ENCODE measurements around the gene METTL24. TPM values are rescaled to one million over a fixed set of nuclear protein-coding genes. Genes with fewer than 3 reads are reported as not detected.

Gene METTL24
- total RNA-seq, 1 experiment from 2014 or later: 0.61 TPM

DNA sequence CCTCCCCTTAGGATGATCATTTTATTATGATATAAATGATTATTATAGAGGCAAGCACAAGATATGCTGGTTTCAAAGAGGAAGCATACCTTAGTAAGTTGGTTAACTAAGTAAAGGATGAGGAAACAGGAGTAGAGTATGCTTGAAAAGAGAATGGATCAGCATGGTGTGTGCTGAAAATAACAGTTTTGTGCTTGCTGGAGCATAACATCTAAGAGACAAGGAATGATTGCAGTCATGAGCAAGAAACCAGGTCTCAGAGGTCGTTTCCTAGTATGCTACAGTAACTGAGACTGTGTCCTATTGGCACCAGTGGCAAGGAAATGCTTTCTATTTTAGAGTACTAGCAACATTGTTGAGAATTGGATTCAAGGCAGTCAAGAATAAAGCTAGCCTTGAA, 143.8 kb downstream of the METTL24 start:
- no peak overlapping the region for H3K27ac Mint-ChIP-seq
- peaks cover 19 to 52% (median 49%) of the 10 kb centered on the region in 3 experiments; a peak in 6 of 7 replicates for H3K36me3 Mint-ChIP-seq (ENCODE audit: insufficient read depth in 1 of 3, low read depth in 3 of 3)
- no peak overlapping the region for H3K4me3 Mint-ChIP-seq
- Histone ChIP-seq H3K27ac (ENCODE audit: insufficient read length, low read depth, low read length) (no peak overlapping the region), H3K4ac (ENCODE audit: low read depth, low read length) (no peak overlapping the region), H3K79me1 (ENCODE audit: insufficient read depth, low read depth, low read length, poor library complexity, severe bottlenecking) (no peaks in the 10 kb centered on the region), H3K4me1 (ENCODE audit: insufficient read depth, low read length) (no peaks in the 10 kb centered on the region), H3K27me3 (ENCODE audit: insufficient read depth, low read length) (no peaks in the 10 kb centered on the region), H2BK20ac (ENCODE audit: low read depth, low read length, poor library complexity, severe bottlenecking) (no peak overlapping the region), H3K18ac (ENCODE audit: insufficient read length, low read depth, low read length) (no peak overlapping the region), H3K4me2 (ENCODE audit: insufficient read depth, insufficient read length, low read length) (no peak overlapping the region), H3K9ac (ENCODE audit: extremely low read depth, insufficient read length, low read length) (no peak overlapping the region), H4K5ac (ENCODE audit: insufficient read length, low read depth, low read length) (no peak overlapping the region), H3K79me2 (ENCODE audit: insufficient read depth, low read length) (no peaks in the 10 kb centered on the region), H2BK15ac (ENCODE audit: low read depth, low read length) (no peak overlapping the region), H4K8ac (replicated peaks; ENCODE audit: insufficient read length, low read depth, low read length) (no peak overlapping the region), H3T11ph (ENCODE audit: low read length) (no peak overlapping the region), H2AK5ac (ENCODE audit: insufficient read length, low read length) (no peak overlapping the region), H3K23me2 (ENCODE audit: insufficient read length, low read depth, low read length, poor library complexity, severe bottlenecking) (no peaks in the 10 kb centered on the region), H2BK12ac (ENCODE audit: insufficient read length, low read depth, low read length) (no peak overlapping the region), H3K14ac (ENCODE audit: insufficient read depth, low read length) (no peak overlapping the region), H3K9me3 (ENCODE audit: control insufficient read depth, low read depth, low read length) (no peaks in the 10 kb centered on the region), H4K20me1 (ENCODE audit: control insufficient read depth, insufficient read depth, insufficient read length) (no peaks in the 10 kb centered on the region), H2BK120ac (ENCODE audit: low read depth, low read length, poor library complexity, severe bottlenecking) (no peak overlapping the region), H2AFZ (ENCODE audit: low read length) (no peak overlapping the region), H2BK5ac (ENCODE audit: insufficient read length, low read length) (no peak overlapping the region), H4K91ac (ENCODE audit: insufficient read length, low read depth, low read length) (no peak overlapping the region), H3K56ac (ENCODE audit: insufficient read length, low read depth, low read length) (no peak overlapping the region), H3K23ac (ENCODE audit: insufficient read length, low read depth, low read length) (no peak overlapping the region)
- no peaks in the 10 kb centered on the region for H3K9me3 Mint-ChIP-seq
- no peak for DNase-seq
- H3K4me1 Mint-ChIP-seq: no peaks in the 10 kb centered on the region
- no peaks in the 10 kb centered on the region for H3K27me3 Mint-ChIP-seq (ENCODE audit: low read depth)
- TF ChIP-seq, protein P1, sequence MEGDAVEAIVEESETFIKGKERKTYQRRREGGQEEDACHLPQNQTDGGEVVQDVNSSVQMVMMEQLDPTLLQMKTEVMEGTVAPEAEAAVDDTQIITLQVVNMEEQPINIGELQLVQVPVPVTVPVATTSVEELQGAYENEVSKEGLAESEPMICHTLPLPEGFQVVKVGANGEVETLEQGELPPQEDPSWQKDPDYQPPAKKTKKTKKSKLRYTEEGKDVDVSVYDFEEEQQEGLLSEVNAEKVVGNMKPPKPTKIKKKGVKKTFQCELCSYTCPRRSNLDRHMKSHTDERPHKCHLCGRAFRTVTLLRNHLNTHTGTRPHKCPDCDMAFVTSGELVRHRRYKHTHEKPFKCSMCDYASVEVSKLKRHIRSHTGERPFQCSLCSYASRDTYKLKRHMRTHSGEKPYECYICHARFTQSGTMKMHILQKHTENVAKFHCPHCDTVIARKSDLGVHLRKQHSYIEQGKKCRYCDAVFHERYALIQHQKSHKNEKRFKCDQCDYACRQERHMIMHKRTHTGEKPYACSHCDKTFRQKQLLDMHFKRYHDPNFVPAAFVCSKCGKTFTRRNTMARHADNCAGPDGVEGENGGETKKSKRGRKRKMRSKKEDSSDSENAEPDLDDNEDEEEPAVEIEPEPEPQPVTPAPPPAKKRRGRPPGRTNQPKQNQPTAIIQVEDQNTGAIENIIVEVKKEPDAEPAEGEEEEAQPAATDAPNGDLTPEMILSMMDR (conservative IDR thresholded peaks at IDR 0.05): no peak
- WGBS (ENCODE audit: extremely low coverage, insufficient read length, low lambda C conversion rate): no CpG with 5 or more reads among the region's 1 CpG

All from H9 (cell line).